Heart left ventricle (tissue), 16 donors: Measurements from ENCODE around the gene FMOD. TPM values are rescaled to one million over a fixed set of nuclear protein-coding genes. Genes with fewer than 3 reads are reported as not detected.
A peak's percentile ranks its signal among the peaks of the same experiment; 100 is the strongest.

Experiments
- ATAC-seq, 4 donors: fragments of 200-7000 bp; cut with Tn5 transposase; one replicate each; pipeline ENCODE4 v1.9.1; 2020 to 2022; ENCODE audit warnings: moderate library complexity in 4 of 4, mild to moderate bottlenecking in 3 of 4, moderate number of reproducible peaks in 1 of 4
- DNase-seq, 5 donors: peaks; one replicate each; pipeline ENCODE4 v3.0.0-alpha.2; 2020
- H3K27ac ChIP-seq, 12 donors: fragments of 200-600 bp; sonication (generic) in 4 of 12; one replicate each; pipeline versions ENCODE4 v1.5.0 to v1.8.0; 2016 to 2022; ENCODE audit warnings: mild to moderate bottlenecking in 2 of 12
- H3K27me3 ChIP-seq, 9 donors: fragments of 200-600 bp; sonication (generic) in 2 of 9; one replicate each; pipeline versions ENCODE4 v1.5.1 to v1.8.0; 2016 to 2022; ENCODE audit warnings: mild to moderate bottlenecking in 3 of 9
- H3K36me3 ChIP-seq, 9 donors: fragments of 200-600 bp; sonication (generic) in 2 of 9; one replicate each; pipeline versions ENCODE4 v1.5.0 to v1.8.0; 2018 to 2022; ENCODE audit warnings: mild to moderate bottlenecking in 2 of 9
- H3K4me1 ChIP-seq, 12 donors: fragments of 200-600 bp; sonication (generic) in 4 of 12; one replicate each; pipeline versions ENCODE4 v1.5.0 to v1.8.0; 2016 to 2022; ENCODE audit warnings: mild to moderate bottlenecking in 3 of 12
- H3K4me3 ChIP-seq, 12 donors: fragments of 200-600 bp; sonication (generic) in 4 of 12; one replicate each; pipeline versions ENCODE4 v1.5.0 to v1.8.0; 2017 to 2022; ENCODE audit warnings: mild to moderate bottlenecking in 9 of 12, moderate library complexity in 4 of 12
- H3K9me3 ChIP-seq, 12 donors: fragments of 200-600 bp; sonication (generic) in 4 of 12; one replicate each; pipeline versions ENCODE4 v1.5.0 to v1.8.0; 2016 to 2022; ENCODE audit warnings: mild to moderate bottlenecking in 1 of 12
- POLR2A ChIP-seq, 2 donors: fragments of 450-650 bp; IDR thresholded peaks; one replicate each; pipeline ENCODE4 v1.6.1; 2017; ENCODE audit warnings: antibody characterized with exemption in 2 of 2, mild to moderate bottlenecking in 2 of 2, moderate library complexity in 2 of 2
- WGBS, 4 donors: extraction: QIAGEN DNeasy Blood & Tissue Kit in 2 of 4; methylation state at CpG; one replicate each; pipeline versions ENCODE4 v1.1.5 to v1.1.7; 2013 to 2018; 5-methylcytosine and 5-hydroxymethylcytosine counted together
- intact Hi-C, 10 donors: fragments of 100-400 bp; cut with DNase I; formaldehyde crosslinking; loops; one replicate each; pipeline versions ENCODE4 v1.11.1 to v1.14.2; 2022
- polyA plus RNA-seq, 2 donors: library from polyadenylated mRNA; stranded (reverse); fragments of 200-250 nt; gene quantifications; one replicate each; pipeline ENCODE4 v1.2.3, GENCODE V29; 2013
- total RNA-seq, 9 donors: library from RNA; depleted of rRNA in 2 of 9; stranded (reverse); fragments of >200 nt in 2 of 9; fragmentation: NEBNext Ultra II Directional in 3 of 9; extraction: Animal tissue kit (Norgen Biotek cat#: 25700) in 3 of 9; gene quantifications; one replicate each; pipeline versions ENCODE4 v1.1.0 to v1.2.4, GENCODE V29; 2016 to 2023
- TF ChIP-seq, protein P1 (sequence below), 12 donors: fragments of 200-600 bp; sonication (generic) in 4 of 12; IDR thresholded peaks; one replicate each; pipeline versions ENCODE4 v1.5.0 to v1.8.0; 2018 to 2022; ENCODE audit warnings: antibody characterized with exemption in 12 of 12, mild to moderate bottlenecking in 5 of 12
- donor health status: ischemic (EF 13 %, LVEDD 7.1; RV severe dilation, severe dysfunction).
- donor health status: healthy with polysubstance abuse.
- donor health status: DM: no; HTN: yes; CAD: no.
- donor health status: DM: no; HTN: no; CAD: no.
- donor health status: ischemic (EF 25% LVEDD 6.9; RV normal size, moderate dysfunction).
- donor health status: ischemic (EF 25% LVEDD 5.7; RV mildly dilated, moderate dysfunction).
- donor health status: healthy.
- donor health status: DM: yes; HTN: yes; CAD: no.
- donor health status: ischemic (EF 35%, LVEDD 5.7; RV mildly dilated, moderate dysfunction).
- donor health status: nonischemic (EF 11% LVEDD 7.7; RV severe dilation, severe dysfunction).
- donor health status: DM: yes; HTN: yes; CAD: no.
- donor health status: PGD.
- donor health status: ischemic (EF 29% LVEDD 5.4; RV normal size, mild dysfunction).
- donor health status: nonischemic (EF 23%, LVEDD 6.1; RV moderate dilation, normal function).

The FMOD gene
- total and polyA plus RNA-seq, 11 donors: 3.0 to 33.2 (median 8.1) TPM

DNA sequence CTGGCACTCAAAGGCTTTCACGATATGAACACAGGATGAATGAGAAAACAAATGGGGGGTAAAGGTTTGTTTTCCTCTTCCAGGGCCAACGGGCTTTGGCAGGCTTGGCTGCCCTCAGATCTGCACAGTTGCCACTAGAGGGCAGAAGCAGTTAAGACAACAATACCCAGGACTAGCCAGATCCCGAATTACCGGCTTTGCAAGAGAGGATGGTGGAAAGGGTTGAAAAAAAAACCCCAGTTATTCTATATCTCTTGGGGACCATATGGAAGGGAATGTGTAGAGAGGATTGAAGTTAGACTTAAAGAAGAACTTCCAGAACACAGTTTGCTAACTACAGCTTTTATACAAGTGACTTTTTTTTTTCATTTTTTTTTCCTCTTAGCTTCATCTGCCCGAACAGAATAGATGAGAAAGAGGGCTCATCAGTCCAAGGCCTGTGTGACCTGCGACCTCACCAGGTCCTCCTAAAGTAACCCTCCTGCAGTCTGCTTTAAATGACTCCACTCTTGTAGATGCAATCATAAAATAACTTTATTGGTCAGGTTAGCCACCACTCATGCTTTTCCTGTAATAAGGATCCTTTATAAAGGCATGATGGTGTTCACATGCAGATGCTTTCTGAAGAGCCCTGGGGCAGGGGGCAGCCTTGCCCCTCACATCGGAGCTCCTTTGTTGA is 10.7 kb downstream of the FMOD start:
- Histone ChIP-seq H3K36me3 (peaks cover 0 to 14% (median 0%) of the 10 kb centered on the region in 9 donors), H3K4me1 (peaks cover 0 to 36% (median 10%) of the 10 kb centered on the region in 12 donors), H3K9me3 (no peaks in the 10 kb centered on the region), H3K27me3 (peaks cover 0 to 16% (median 0%) of the 10 kb centered on the region in 9 donors), H3K27ac (peak overlapping the region in 1 of 12 donors; percentile 8), H3K4me3 (no peak overlapping the region)
- DNase-seq: peak in 4 of 5 donors; percentile 65 to 79 (median 69)
- peak; percentile 73 to 86 (median 83) for ATAC-seq
- intact Hi-C loops: loop anchor here (1.0 to 10.0 kb wide), 11 partner anchors 67 to 365 kb away; no protein-coding TSS in a partner anchor
- TF ChIP-seq, protein P1, sequence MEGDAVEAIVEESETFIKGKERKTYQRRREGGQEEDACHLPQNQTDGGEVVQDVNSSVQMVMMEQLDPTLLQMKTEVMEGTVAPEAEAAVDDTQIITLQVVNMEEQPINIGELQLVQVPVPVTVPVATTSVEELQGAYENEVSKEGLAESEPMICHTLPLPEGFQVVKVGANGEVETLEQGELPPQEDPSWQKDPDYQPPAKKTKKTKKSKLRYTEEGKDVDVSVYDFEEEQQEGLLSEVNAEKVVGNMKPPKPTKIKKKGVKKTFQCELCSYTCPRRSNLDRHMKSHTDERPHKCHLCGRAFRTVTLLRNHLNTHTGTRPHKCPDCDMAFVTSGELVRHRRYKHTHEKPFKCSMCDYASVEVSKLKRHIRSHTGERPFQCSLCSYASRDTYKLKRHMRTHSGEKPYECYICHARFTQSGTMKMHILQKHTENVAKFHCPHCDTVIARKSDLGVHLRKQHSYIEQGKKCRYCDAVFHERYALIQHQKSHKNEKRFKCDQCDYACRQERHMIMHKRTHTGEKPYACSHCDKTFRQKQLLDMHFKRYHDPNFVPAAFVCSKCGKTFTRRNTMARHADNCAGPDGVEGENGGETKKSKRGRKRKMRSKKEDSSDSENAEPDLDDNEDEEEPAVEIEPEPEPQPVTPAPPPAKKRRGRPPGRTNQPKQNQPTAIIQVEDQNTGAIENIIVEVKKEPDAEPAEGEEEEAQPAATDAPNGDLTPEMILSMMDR (IDR thresholded peaks at IDR 0.05): peak in 11 of 12 donors; percentile 73 to 94 (median 90)
- no peak for TF ChIP-seq POLR2A (IDR thresholded peaks at IDR 0.05)
- WGBS, 4 donors: 15 to 23% (median 21%) methylated on average over 7 of the region's 7 CpGs

DNA sequence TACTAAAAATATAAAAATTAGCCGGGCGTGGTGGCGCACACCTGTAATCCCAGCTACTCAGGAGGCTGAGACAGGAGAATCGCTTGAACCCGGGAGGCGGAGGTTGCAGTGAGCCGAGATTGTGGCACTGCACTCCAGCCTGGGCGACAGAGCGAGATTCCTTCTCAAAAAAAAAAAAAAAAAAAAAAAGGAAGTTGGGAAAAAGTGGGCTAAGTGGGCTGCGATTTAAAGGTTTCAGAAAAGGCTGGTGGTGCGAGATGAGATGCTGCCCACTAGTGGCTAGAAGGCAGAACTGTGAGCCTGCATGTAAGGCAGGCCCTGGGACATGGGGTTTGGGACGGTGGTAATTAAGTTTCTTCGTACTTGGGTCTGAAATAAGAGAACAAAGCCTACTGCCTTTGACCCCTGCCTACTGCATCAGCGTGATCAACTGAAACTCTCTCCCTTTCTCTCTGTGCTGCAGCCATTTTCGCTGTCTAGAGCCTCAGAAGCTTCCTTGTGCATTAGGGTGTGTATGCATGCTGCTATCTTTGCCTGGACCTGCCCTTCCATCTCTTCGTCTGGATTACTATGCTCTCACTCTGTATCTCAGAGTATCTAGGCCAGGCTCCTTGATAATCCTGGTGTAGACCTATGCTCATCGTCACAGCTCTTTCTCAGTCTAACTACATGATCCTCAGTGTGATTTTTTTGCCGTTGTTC is 12.4 kb downstream of the FMOD start:
- peaks cover 0 to 16% (median 0%) of the 10 kb centered on the region in 9 donors for H3K27me3 ChIP-seq
- H3K4me3 ChIP-seq: no peak overlapping the region
- ATAC-seq (peak; percentile 28 to 72 (median 66)), DNase-seq (peak in 4 of 5 donors; percentile 56 to 70 (median 60))
- H3K4me1 ChIP-seq: peaks cover 0 to 25% (median 10%) of the 10 kb centered on the region in 12 donors
- WGBS, 4 donors: 48 to 54% (median 52%) methylated on average over 18 of the region's 18 CpGs
- H3K36me3 ChIP-seq: peaks cover 0 to 14% (median 0%) of the 10 kb centered on the region in 9 donors
- TF ChIP-seq, protein P1 (IDR thresholded peaks at IDR 0.05): peak; percentile 85 to 93 (median 89)
- TF ChIP-seq POLR2A (IDR thresholded peaks at IDR 0.05): no peak
- H3K27ac ChIP-seq: no peak overlapping the region
- intact Hi-C loops: loop anchor here in 9 of 10 donors (1.0 to 10.0 kb wide), 4 partner anchors 65 to 304 kb away; no protein-coding TSS in a partner anchor
- no peaks in the 10 kb centered on the region for H3K9me3 ChIP-seq

DNA sequence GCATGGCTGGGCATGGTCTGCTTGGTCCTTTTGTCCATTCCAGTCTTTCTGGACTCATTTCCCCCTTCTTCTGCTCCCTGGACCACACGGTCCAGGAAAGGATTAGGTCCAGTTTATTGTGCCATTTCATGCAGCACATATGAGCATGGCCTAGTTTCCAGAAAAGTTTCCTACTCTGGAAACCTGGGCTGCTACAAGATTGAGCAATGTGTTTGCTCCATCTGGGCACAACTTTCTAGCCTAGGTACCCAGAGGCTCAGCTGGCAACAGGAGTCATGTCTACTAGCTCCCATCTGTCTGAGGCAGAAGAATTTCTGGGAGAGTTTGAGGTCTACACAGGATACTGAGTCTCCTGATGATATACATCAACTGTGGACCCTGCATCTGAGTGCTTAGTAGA is 14.8 kb downstream of the FMOD start:
- TF ChIP-seq, protein P1 (IDR thresholded peaks at IDR 0.05): no peak
- no peak for TF ChIP-seq POLR2A (IDR thresholded peaks at IDR 0.05)
- H3K9me3 ChIP-seq: no peaks in the 10 kb centered on the region
- intact Hi-C loops: loop anchor here in 1 of 10 donors (10.0 kb wide), 1 partner anchor 301 kb away; no protein-coding TSS in a partner anchor
- H3K4me1 ChIP-seq: peaks cover 0 to 17% (median 7%) of the 10 kb centered on the region in 12 donors
- ATAC-seq (no peak), DNase-seq (no peak)
- WGBS, 4 donors: 46 to 74% (median 65%) methylated on average over 1 of the region's 1 CpG
- H3K27me3 ChIP-seq: peaks cover 0 to 8% (median 0%) of the 10 kb centered on the region in 9 donors
- no peak overlapping the region for H3K4me3 ChIP-seq
- H3K27ac ChIP-seq: no peak overlapping the region
- H3K36me3 ChIP-seq: peaks cover 0 to 7% (median 0%) of the 10 kb centered on the region in 9 donors

DNA sequence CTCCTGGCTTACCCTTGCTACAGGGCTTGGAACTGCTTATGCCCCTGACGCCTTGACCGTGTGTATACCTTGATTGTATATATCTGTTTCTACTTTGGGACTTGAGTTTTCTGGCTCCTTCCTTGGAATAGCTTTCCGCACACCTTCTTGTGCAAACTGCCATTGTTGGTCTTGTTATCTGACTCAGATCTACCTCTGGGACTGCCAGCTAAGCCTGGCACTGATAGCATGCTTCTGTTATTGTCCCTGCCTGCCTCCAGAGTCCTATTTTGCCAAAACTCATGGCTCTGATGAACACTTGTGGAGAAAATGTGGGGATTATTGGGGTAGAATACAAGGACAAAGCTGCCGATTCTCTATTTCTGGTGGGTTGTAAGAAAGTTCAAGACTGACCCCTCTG is 15.4 kb downstream of the FMOD start:
- H3K9me3 ChIP-seq: no peaks in the 10 kb centered on the region
- no peak overlapping the region for H3K4me3 ChIP-seq
- H3K27me3 ChIP-seq: peaks cover 0 to 2% (median 0%) of the 10 kb centered on the region in 9 donors
- 94 to 98% (median 95%) methylated on average over 4 of the region's 4 CpGs for WGBS, 4 donors
- no peak overlapping the region for H3K27ac ChIP-seq
- DNase-seq (no peak), ATAC-seq (no peak)
- intact Hi-C loops: loop anchor here in 1 of 10 donors (10.0 kb wide), 1 partner anchor 301 kb away; no protein-coding TSS in a partner anchor
- TF ChIP-seq, protein P1 (IDR thresholded peaks at IDR 0.05): no peak
- no peak for TF ChIP-seq POLR2A (IDR thresholded peaks at IDR 0.05)
- peaks cover 0 to 17% (median 7%) of the 10 kb centered on the region in 12 donors for H3K4me1 ChIP-seq
- peaks cover 0 to 2% (median 0%) of the 10 kb centered on the region in 9 donors for H3K36me3 ChIP-seq
